Stimulated activated CD8-positive, alpha-beta memory T cell treated with anti-CD3 and anti-CD28 coated beads, Interleukin-12 subunit alpha, Interleukin-12 subunit beta, amount 100 ng/mL, for 4 hours (primary cell): ENCODE measurements around the gene SYCP3.
"Not testable (repeated sequence)": the region's sequence is repeated elsewhere in the genome, so short reads cannot be mapped to it uniquely, and the experiment has no call there.

Experiments used
- DNase-seq: peaks from one replicate; pipeline ENCODE4 v3.0.0-alpha.2; 2020; ENCODE audit warnings: low read depth

SYCP3 gene

DNA sequence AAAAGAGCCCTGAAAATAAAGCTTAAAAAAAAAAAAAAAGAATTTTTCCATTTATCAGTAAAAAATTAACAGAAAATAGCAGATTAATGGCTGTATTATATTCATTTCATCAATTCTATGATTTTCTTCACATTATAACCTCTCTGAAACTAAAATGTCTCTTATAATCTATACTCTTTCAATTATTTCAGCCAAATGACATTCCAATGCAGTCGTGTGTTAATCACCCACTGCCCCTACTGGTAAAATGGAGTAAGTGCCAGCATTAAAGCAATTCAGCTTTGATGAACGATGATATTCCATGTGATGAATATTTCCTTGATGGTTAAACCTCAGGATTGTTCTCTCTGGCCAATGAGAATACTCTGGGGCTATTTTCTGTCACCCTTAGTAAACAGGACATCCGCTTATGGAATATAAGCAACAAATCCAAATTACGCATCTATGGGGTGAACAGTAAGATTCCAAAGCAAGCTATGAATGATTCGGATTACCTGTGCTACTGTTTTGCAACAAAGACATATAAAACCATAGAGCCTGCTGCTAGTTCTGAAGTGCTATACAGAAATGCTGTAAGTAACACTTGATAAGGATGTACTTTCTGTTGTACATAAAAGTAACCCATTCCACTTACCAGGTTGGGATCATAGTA is 20.3 kb upstream of the SYCP3 start:
- DNase-seq, result no peak

DNA sequence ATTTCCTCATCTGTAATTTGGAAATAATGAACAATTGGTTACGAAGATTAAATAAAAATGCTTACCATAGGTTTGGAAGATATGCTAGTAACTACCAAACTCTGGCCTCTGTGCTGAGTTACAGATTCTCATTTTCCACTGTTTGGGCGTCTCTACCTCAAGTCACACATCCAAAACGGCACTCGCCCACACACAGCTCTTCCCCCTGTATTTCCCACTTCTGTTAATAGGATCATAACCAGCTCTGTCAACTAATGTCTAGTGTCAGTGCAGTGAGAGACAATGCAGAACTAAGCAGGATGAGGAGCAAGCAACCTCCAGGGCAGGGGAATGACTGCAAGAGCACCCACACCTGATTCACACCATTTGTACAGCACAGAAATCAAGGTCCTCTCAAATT is 10.9 kb upstream of the SYCP3 start:
- DNase-seq, result no peak

DNA sequence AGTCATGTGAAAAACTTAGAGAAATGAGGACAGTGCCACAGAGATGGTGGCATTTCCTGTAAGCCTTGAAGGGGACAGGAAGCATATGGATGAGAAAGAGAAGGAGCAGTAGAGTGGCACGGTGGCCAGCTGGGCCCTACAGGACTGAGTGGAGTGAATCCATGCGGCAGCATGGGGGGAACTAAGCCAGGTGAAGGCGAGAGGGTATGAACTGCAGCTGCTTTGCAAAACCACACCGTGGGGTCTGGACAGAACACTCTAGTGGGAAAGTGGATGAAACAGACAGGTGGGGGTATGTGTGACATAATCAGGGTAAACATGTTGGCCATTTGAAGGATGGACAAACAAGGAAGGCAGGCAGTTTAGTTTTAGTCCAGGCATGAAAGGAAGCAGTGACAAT is 10.4 kb upstream of the SYCP3 start:
- DNase-seq, result no peak

DNA sequence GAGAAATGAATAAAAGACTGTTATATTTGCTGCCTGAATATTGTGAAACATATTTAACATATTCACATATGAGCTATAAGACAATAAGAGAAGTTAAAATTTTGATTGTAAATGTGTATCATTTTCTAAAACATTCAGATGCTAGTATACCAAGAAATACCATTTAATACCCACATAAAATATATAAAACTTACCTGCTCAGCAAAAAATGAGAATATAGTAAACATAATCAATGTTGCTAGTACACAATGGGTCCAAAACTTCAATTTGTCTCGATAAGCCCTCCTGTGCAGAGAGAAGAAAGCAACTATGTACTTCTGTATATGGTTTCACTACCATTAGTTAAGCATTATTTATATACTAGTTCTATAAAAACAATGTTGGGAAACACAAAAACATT is 9.6 kb upstream of the SYCP3 start:
- no peak for DNase-seq

DNA sequence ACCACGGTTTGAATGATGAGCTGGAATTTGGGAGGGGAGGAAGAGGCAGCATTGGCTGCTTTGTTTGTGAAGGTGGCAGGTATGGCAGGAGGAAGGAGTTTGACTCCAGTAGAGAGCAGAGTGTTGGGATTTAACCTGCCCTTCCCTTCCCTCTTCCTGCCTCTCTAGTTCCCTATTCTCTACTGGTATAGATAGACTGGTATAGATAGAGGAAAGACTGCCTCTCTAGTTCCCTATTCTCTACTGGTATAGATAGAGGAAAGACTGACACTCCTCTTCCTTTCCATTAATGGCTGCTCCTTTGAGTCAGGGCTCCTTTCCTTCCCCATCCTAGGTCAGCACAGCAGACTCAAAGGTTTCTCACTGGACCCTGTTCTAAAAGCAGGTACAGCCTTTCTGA is 8.4 kb upstream of the SYCP3 start:
- DNase-seq, result no peak

DNA sequence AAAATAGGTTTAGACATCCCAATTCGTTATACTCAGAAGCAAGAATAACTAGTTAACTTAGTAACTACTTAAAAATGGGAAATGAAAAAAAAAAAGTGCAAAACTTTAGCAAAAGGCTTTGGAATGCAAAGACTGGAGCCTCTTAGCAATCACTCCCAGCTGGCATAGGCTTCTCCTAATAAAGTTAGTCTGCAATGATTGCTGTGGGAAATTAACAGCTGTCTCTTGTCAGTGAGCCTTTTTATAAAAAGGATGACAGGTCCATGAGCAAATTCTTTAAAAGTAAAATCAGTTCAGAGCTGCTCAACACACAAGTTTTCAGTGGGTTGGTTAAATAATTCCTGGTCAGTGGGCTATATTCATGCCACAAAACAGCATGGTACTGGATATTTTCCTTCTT is 7.4 kb upstream of the SYCP3 start:
- DNase-seq, result no peak

DNA sequence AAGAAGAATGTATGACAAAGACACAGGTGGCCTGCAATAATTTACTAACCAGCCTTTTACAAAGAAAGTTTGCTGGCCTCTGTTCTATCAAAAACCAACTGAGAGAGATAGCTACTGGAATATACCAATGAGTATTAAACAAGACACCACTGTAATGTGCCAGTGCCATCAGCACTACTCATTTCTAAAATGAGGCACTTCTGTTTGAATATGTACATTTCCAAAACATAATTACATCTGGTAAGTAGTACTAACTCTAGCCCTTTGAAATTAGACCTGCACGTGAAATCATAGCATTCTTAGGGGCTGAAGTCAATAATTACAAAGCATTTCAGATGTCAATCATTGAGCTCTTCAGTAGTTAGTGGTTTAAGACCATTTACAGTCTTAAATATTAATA is 6.9 kb upstream of the SYCP3 start:
- no peak for DNase-seq

DNA sequence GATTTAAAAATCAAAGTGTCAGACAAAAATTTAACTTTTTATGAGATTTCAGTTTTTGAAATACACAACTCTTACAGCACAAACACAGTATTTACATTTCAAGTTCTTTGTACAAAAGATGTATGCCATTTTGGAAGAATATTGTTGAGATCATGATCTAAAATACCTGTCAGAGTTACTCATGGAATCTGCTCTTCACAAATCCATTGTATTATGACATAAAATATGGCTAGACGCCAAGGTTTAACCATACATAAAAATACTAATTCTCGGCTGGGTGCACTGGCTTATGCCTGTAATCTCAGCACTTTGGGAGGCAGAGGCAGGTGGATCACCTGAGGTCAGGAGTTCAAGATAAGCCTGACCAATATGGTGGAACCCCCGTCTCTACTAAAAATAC is 6.2 kb upstream of the SYCP3 start:
- DNase-seq, result no peak

DNA sequence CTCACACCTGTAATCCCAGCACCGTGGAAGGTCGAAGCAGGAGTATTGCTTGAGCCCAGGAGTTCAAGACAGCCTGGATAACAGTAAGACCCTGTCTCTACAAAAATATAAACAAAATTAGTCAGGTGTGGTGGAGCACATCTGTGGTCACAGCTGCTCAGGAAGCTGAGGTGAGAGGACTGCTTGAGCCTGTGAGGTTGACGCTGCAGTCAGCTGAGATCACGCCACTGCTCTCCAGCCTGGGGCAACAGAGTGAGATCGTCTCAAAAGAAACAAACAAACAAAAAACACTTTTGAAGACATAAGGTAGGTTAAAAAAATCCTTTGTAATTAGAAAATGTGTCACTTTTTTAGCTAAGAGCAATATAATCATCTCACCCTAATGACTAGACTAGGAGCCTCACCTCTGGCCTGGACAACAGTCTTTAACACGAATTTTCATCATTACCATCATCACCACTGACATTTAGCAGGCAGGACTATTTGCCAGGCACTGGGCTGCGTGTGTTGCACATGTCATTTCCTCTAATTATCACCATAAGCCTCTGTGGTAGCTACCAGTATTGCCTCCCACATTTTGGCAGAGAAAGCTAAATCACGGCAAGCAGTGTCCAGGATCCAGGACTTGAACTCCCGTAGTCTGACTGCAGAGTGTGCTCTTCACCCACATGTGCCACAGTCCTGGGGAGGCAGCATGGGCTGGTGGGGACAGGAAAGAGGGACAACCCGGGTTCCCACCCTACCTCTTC is 4.6 kb upstream of the SYCP3 start:
- DNase-seq, result no peak

DNA sequence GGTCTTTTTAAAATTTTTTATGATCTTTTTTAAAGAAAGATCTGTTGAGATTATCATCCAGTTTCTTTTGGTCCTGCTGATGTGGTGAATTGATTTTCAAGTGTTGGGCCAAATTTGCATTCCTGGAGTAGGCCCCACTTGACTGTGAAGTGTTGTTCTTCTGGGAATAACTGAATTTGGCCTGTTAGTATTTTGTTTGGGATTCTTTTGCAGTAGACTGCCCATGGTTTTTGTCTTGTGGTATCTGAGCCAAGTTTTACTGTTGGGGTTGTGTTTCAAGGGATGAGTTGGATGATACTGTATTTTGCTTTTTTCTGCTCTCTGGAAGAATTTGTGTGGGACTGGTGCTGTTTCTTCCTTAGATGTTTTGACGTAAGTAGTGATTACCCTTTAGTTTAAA is 4.0 kb upstream of the SYCP3 start:
- DNase-seq, result no peak

DNA sequence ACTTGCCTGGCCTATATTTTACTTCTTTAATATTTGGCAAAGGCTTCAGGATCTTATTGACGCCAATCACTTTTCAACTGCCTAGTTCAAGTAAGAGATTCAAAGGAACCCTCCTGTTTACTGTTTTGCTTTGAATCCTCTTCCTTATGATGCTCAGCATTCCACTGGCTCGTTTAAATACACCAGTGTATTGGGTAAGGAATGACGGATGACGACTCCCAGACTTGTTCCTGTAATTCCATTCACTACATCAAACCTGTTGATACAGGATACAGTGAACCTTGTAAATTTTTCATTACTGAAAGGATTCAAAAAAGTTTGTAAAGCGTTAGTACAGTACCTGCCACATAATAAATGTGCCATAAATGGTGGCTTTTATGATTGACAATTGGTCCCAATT is 1.7 kb upstream of the SYCP3 start:
- DNase-seq, result no peak

DNA sequence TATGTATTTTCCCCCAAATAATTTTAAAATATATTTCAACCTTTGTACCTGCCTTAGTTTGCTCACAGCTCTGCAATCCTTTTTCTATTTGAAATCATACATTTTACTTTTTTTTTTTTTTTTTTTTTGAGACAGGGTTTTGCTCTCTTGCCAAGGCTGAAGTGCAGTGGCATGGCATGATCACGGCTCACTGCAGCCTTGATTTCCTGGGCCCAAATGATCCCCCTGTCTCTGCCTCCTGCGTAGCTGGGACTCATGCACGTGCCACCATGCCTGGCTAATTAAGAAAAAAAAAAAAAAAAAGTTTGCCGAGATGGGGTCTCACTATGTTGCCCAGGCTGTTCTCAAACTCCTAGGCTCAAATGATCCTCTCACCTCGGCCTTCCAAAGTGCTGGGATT is 1.3 kb upstream of the SYCP3 start:
- no peak for DNase-seq

DNA sequence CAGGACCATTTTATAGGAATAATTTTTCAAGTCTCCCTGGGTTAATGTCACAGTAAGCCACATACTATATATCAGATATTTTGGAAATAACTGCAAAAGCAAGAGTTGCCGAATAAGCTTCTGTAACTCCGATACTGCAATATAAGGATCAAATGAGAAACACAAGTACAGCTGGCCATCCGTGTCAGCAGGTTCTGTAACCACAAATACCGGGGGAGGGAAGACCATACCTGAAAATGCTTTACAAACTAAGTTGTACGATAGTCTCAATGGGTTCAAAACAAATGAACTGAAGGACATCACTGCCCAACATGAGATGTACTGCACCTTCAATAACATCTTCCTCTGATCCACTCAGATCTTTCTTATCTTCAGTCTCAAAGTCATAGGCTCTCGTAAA is 1.8 kb downstream of the SYCP3 start:
- DNase-seq, result no peak

DNA sequence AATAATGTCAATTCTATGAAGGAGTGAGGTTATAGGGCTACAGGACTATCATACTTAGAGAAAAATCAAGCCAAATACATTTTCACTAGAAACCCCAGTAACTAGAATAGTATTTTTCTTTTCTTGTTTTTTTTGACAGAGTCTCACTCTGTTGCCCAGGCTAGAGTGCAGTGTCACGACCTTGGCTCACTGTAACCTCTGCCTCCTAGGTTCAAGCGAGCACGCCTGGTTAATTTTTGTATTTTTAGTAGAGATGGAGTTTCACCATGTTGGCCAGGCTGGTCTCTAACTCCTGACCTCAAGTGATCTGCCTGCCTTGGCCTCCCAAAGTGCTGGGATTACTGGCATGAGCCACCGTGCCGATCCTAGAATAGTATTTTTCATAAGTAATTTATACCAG is 4.8 kb downstream of the SYCP3 start:
- DNase-seq, result not testable (repeated sequence)

DNA sequence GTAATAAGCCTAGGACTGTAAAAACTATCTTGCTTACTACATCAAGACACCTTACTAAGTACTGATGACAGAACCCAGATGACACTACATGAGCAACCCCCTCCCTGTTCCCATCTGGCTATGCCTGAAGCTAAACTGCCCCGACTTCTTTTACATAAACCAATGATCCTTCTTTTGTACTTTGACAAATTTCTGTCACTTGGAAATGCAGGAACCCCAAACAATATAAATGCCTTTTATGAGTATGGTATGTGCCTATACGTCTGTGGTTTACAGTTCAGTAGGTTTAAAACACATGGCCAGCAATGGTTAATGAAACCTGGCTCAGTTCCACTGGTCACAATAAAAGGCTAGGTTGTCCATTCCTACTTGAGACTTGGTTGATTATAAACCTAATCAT is 6.1 kb downstream of the SYCP3 start:
- DNase-seq, result no peak

DNA sequence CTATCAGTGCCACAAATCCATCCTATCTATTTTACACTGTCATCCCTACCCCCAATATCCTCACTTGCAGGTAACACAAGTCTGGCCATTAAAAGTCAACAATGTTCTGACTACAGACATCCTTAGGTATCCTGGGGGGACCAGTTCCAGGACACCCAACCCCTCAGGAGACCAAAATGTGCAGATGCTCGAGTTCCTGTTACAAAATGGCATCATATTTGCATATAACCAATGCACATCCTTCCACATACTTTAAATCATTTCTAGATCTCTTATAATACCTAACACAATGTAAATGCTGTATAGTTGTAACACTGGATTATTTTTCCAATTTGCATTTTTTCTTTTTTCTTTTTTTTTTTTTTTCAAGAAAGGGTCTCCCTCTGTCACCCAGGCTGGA is 6.9 kb downstream of the SYCP3 start:
- no peak for DNase-seq

DNA sequence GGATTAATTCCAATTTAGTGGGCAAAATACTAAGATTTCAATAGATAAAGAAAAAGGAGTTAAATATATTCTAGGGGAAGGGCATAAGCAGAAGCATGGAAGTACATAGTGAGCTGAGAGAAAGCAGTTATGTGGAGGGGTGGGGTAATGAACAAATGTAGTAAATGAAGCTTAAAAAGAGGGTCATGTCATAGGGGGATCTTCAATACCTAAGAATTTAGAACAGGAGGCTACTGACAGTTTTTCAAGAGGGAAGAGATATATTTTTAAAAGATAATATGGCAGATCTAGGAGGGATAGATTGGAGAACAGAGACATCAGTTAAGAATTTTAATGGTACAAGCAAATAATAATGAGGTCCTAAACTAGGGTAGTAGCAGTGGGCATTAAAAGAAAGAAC is 9.4 kb downstream of the SYCP3 start:
- DNase-seq, result no peak

DNA sequence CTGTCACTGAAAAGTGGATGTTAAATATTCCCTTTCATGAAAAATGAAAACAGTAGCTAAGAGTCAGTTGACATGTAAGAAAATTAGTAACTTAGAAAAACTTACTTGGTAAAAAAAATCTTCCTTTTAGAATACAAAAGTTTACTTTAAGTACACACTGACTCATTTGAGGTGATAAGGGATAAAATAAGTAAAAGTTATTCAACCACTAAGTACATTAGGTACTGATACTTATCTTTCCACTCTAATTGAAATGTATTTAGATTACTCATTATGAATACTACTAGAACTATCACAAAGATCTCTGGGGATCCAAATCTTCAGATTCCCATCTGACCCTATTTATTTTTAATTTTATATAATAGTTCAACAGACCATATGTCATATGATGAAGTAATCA is 12.2 kb downstream of the SYCP3 start:
- DNase-seq, result no peak

DNA sequence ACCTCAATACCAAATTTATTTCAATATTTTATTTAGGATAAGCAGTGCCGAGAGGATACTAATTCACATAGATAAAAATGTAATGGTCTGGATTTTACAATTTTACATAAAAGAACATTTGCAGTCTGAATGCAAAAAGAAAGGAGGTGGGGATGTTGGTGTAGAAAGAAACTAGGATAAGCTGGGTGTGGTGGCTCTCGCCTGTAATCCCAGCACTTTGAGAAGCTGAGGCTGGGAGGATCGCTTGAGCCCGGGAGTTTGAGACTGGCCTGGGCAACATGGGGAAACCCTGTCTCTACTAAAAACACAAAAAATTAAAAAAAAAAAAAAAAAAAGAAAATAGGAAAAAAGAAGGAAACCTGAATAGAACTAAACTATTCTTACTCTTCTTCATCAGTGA is 16.9 kb downstream of the SYCP3 start:
- DNase-seq, result no peak

DNA sequence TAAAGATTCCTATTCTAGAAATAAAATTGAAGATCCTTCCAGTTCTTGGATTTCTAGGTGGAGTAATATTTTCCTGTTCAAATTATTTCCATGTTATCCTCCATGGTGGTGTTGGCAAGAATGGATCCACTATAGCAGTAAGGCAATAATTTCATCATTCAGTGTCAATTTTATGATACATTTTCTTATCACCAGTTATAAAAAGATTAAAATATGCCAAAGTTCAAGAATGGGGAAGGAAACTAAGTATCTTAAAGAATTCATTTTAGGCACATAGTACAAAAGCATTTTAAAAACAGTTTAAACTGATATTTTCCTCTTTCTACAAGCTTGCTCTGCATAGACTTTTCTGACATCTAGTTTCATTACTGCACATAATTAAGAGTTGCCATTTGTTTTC is 19.1 kb downstream of the SYCP3 start:
- no peak for DNase-seq

DNA sequence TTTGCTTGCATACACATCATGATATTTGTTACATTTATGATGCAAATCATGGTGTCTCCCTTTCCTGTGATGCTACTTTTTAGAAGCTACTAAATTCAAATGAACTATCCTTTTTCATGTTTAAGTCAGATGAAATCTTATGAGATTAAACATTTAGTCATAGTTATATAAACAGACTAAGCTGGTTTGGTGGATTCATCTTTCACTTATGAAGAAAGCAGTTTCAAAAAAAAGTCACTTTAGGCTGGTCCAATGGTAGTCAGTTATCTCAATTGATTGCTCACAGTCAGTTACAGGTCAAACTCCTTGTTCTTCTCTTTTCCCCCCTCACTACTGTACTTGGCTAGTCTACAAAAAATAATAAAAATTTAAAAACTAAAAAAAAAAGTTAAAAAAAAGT is 19.7 kb downstream of the SYCP3 start:
- DNase-seq, result no peak

DNA sequence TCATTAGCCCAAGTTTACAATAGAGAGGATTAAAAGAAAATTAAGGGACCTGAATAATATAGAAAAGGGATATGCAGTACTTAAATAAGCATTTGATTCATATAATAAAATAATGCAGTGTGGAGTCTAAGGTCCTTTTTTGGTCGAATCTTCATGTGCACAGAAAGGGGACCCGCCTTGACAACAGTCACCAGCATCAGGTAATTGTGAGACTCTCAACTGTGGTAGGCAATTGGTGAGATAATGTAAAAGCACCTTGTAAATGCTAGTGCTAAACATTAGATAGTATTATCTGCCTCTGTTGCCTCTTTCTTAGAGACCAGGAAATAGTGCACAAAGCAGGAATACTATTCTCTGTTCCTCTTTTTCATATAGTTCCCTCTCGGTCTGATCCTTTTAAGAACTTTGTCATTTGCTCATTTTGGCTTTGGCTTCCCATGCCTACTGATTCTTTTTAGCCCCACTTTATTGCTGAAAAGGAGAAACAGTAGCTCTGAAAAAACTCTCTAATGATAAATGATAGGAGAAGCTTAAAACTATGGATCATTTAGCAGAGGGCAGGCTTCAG is 24.3 kb downstream of the SYCP3 start:
- DNase-seq, result no peak

DNA sequence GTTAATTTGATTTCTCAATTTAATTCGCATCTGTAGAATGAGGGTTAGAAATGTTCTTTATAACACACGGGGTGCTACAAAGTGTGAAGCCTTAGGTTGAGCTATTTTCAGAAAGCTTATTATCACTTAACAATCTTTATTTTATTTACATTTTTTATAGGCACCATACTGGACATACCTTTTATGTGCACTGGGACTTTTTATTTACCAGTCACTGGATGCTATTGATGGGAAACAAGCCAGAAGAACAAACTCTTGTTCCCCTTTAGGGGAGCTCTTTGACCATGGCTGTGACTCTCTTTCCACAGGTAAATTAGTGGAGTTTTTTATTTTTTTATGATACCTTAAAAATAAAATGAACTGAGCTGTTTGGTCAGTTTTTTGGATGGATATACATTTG is 25.3 kb downstream of the SYCP3 start:
- no peak for DNase-seq
